Measurements from ENCODE around the gene MYO5B. TPM values are rescaled to one million over a fixed set of nuclear protein-coding genes. Genes with fewer than 3 reads are reported as not detected.

Gene MYO5B
- total RNA-seq, 2 experiments from 2014 or later, result not detected

- no peak overlapping the region for H3K27ac ChIP-seq (ENCODE audit: low read depth, low read length, poor library complexity, severe bottlenecking)
- TF ChIP-seq CTCF (conservative IDR thresholded peaks at IDR 0.05; ENCODE audit: low read length) (no peak), EZH2phosphoT487 (IDR thresholded peaks at IDR 0.05; ENCODE audit: borderline replicate concordance, low read depth, low read length) (no peak)
- no peaks in the 10 kb centered on the region for H4K20me1 ChIP-seq (ENCODE audit: insufficient read depth, low read length)
- no peaks in the 10 kb centered on the region for H3K36me3 ChIP-seq (ENCODE audit: insufficient read depth, low read length)
- no peak overlapping the region for H2AFZ ChIP-seq (ENCODE audit: low read length)
- H3K9me3 ChIP-seq (ENCODE audit: low read length), result no peaks in the 10 kb centered on the region
- H3K4me2 ChIP-seq (ENCODE audit: low read length), result no peak overlapping the region
- intact Hi-C loops (cut with micrococcal nuclease; ENCODE audit: unreplicated experiment), result no loop called here
- no TSS peak for BruUV-seq (replicated peaks)
- no peaks in the 10 kb centered on the region for H3K9me2 ChIP-seq (ENCODE audit: insufficient read depth, low read length)
- ChIA-PET POLR2A (no interaction called here), CTCF (ENCODE audit: unreplicated experiment) (no interaction called here)
- no peaks in the 10 kb centered on the region for H3K4me1 ChIP-seq (ENCODE audit: insufficient read depth, low read length, poor library complexity, severe bottlenecking)
- no peak for DNase-seq (ENCODE audit: low spot score)
- no peak overlapping the region for H3K4me3 ChIP-seq (ENCODE audit: low read depth, low read length, poor library complexity, severe bottlenecking)
- H3K79me2 ChIP-seq (ENCODE audit: insufficient read depth, low read depth, low read length), result no peaks in the 10 kb centered on the region
Observed at GRCh38 chr18:49976795-49977560, 218.0 kb downstream of the MYO5B start.

GRCh38 chr18:49976001-49976400 is 218.9 kb downstream of the MYO5B start:
- intact Hi-C loops (cut with micrococcal nuclease; ENCODE audit: unreplicated experiment), result no loop called here
- H2AFZ ChIP-seq (ENCODE audit: low read length), result no peak overlapping the region
- H3K9me2 ChIP-seq (ENCODE audit: insufficient read depth, low read length), result no peaks in the 10 kb centered on the region
- no peaks in the 10 kb centered on the region for H3K79me2 ChIP-seq (ENCODE audit: insufficient read depth, low read depth, low read length)
- H3K9me3 ChIP-seq (ENCODE audit: low read length), result no peaks in the 10 kb centered on the region
- no TSS peak for BruUV-seq (replicated peaks)
- H3K4me1 ChIP-seq (ENCODE audit: insufficient read depth, low read length, poor library complexity, severe bottlenecking), result no peaks in the 10 kb centered on the region
- POLR2A ChIA-PET, result no interaction called here
- no peak for DNase-seq (ENCODE audit: low spot score)
- TF ChIP-seq EZH2phosphoT487 (IDR thresholded peaks at IDR 0.05; ENCODE audit: borderline replicate concordance, low read depth, low read length) (no peak), CTCF (conservative IDR thresholded peaks at IDR 0.05; ENCODE audit: low read length) (no peak)
- H4K20me1 ChIP-seq (ENCODE audit: insufficient read depth, low read length), result no peaks in the 10 kb centered on the region
- no peaks in the 10 kb centered on the region for H3K36me3 ChIP-seq (ENCODE audit: insufficient read depth, low read length)
- CTCF ChIA-PET (ENCODE audit: unreplicated experiment), result no interaction called here
- no peak overlapping the region for H3K27ac ChIP-seq (ENCODE audit: low read depth, low read length, poor library complexity, severe bottlenecking)
- H3K4me3 ChIP-seq (ENCODE audit: low read depth, low read length, poor library complexity, severe bottlenecking), result no peak overlapping the region
- H3K4me2 ChIP-seq (ENCODE audit: low read length), result no peak overlapping the region

GRCh38 chr18:49974079-49974478 is 220.9 kb downstream of the MYO5B start:
- ChIA-PET POLR2A (no interaction called here), CTCF (ENCODE audit: unreplicated experiment) (no interaction called here)

More at GRCh38 chr18:49974079-49974478, 220.9 kb downstream of the MYO5B start:
- no peaks in the 10 kb centered on the region for H4K20me1 ChIP-seq (ENCODE audit: insufficient read depth, low read length)
- H3K9me3 ChIP-seq (ENCODE audit: low read length), result no peaks in the 10 kb centered on the region
- intact Hi-C loops (cut with micrococcal nuclease; ENCODE audit: unreplicated experiment), result no loop called here
- H3K36me3 ChIP-seq (ENCODE audit: insufficient read depth, low read length), result no peaks in the 10 kb centered on the region
- no peak overlapping the region for H3K27ac ChIP-seq (ENCODE audit: low read depth, low read length, poor library complexity, severe bottlenecking)
- H3K4me3 ChIP-seq (ENCODE audit: low read depth, low read length, poor library complexity, severe bottlenecking), result no peak overlapping the region
- no peak overlapping the region for H3K4me2 ChIP-seq (ENCODE audit: low read length)
- no peaks in the 10 kb centered on the region for H3K9me2 ChIP-seq (ENCODE audit: insufficient read depth, low read length)
- DNase-seq (ENCODE audit: low spot score), result no peak
- TF ChIP-seq CTCF (conservative IDR thresholded peaks at IDR 0.05; ENCODE audit: low read length) (no peak), EZH2phosphoT487 (IDR thresholded peaks at IDR 0.05; ENCODE audit: borderline replicate concordance, low read depth, low read length) (no peak)
- no peak overlapping the region for H2AFZ ChIP-seq (ENCODE audit: low read length)
- H3K4me1 ChIP-seq (ENCODE audit: insufficient read depth, low read length, poor library complexity, severe bottlenecking), result no peaks in the 10 kb centered on the region
- no TSS peak for BruUV-seq (replicated peaks)
- no peaks in the 10 kb centered on the region for H3K79me2 ChIP-seq (ENCODE audit: insufficient read depth, low read depth, low read length)
